ENCODE results near the gene KIZ. TPM values are rescaled to one million over a fixed set of nuclear protein-coding genes. Genes with fewer than 3 reads are reported as not detected.
A peak's percentile ranks its signal among the peaks of the same experiment; 100 is the strongest.

KIZ gene
- total RNA-seq, 6 donors from 2014 or later, result 7.9 to 29.3 (median 15.2) TPM

DNA sequence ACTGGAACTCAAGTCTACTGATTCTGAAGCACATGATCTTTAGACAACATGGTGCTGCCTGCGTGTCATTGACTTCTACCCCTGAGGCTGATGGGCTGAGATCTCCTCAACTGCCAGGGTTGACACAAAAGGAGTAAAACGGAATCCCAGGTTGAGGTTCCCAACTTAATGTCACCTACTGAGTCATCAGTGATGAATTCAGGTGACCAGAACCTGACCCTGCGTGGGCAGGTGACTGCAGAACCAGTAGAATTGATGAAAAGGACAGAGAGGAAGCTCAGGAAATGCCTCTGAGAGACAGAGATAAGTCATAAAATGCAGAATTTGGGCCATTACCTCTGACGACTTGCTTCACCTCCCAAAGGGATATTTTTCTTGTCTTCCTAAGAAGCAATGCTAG is 7.7 kb upstream of the KIZ start:
- TF ChIP-seq EP300 (IDR thresholded peaks at IDR 0.05) (no peak), POLR2A (IDR thresholded peaks at IDR 0.05) (no peak), POLR2AphosphoS5 (IDR thresholded peaks at IDR 0.05) (no peak)
- TF ChIP-seq, protein P1, sequence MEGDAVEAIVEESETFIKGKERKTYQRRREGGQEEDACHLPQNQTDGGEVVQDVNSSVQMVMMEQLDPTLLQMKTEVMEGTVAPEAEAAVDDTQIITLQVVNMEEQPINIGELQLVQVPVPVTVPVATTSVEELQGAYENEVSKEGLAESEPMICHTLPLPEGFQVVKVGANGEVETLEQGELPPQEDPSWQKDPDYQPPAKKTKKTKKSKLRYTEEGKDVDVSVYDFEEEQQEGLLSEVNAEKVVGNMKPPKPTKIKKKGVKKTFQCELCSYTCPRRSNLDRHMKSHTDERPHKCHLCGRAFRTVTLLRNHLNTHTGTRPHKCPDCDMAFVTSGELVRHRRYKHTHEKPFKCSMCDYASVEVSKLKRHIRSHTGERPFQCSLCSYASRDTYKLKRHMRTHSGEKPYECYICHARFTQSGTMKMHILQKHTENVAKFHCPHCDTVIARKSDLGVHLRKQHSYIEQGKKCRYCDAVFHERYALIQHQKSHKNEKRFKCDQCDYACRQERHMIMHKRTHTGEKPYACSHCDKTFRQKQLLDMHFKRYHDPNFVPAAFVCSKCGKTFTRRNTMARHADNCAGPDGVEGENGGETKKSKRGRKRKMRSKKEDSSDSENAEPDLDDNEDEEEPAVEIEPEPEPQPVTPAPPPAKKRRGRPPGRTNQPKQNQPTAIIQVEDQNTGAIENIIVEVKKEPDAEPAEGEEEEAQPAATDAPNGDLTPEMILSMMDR (IDR thresholded peaks at IDR 0.05), result no peak
- no peaks in the 10 kb centered on the region for H3K4me1 ChIP-seq
- 70 to 81% methylated on average over 4 of the region's 4 CpGs for WGBS, 2 donors
- H3K27ac ChIP-seq, result no peak overlapping the region
- no peak for ATAC-seq (ENCODE audit: low FRiP score in 2 of 2)
- no peak overlapping the region for H3K4me3 ChIP-seq
- H3K36me3 ChIP-seq, result no peaks in the 10 kb centered on the region
- no peak for DNase-seq
- no peaks in the 10 kb centered on the region for H3K27me3 ChIP-seq
- H3K9me3 ChIP-seq, result no peaks in the 10 kb centered on the region

GRCh38 chr20:21118782-21119181 is 7.1 kb upstream of the KIZ start:
- TF ChIP-seq, protein P1 (IDR thresholded peaks at IDR 0.05), result no peak
- TF ChIP-seq POLR2AphosphoS5 (IDR thresholded peaks at IDR 0.05), result no peak
- no peak for TF ChIP-seq POLR2A (IDR thresholded peaks at IDR 0.05)
- TF ChIP-seq EP300 (IDR thresholded peaks at IDR 0.05), result no peak
- no peaks in the 10 kb centered on the region for H3K9me3 ChIP-seq
- WGBS, 2 donors, result 92% methylated on average over 2 of the region's 2 CpGs
- no peak for ATAC-seq (ENCODE audit: low FRiP score in 2 of 2)
- H3K27me3 ChIP-seq, result no peaks in the 10 kb centered on the region
- no peak for DNase-seq
- H3K27ac ChIP-seq, result no peak overlapping the region
- no peak overlapping the region for H3K4me3 ChIP-seq
- no peaks in the 10 kb centered on the region for H3K36me3 ChIP-seq
- no peaks in the 10 kb centered on the region for H3K4me1 ChIP-seq

GRCh38 chr20:21124190-21124589 is 1.7 kb upstream of the KIZ start:
- Histone ChIP-seq H3K27me3 (no peaks in the 10 kb centered on the region), H3K27ac (no peak overlapping the region), H3K4me1 (peaks cover 3 to 10% (median 6%) of the 10 kb centered on the region in 4 donors), H3K4me3 (no peak overlapping the region), H3K9me3 (no peaks in the 10 kb centered on the region), H3K36me3 (no peaks in the 10 kb centered on the region)
- TF ChIP-seq POLR2AphosphoS5 (IDR thresholded peaks at IDR 0.05), result no peak
- no peak for TF ChIP-seq POLR2A (IDR thresholded peaks at IDR 0.05)
- TF ChIP-seq EP300 (IDR thresholded peaks at IDR 0.05), result no peak
- TF ChIP-seq, protein P1 (IDR thresholded peaks at IDR 0.05), result no peak
- DNase-seq, result no peak
- ATAC-seq (ENCODE audit: low FRiP score in 2 of 2), result no peak
- WGBS, 2 donors, result 90 to 91% methylated on average over 3 of the region's 3 CpGs

DNA sequence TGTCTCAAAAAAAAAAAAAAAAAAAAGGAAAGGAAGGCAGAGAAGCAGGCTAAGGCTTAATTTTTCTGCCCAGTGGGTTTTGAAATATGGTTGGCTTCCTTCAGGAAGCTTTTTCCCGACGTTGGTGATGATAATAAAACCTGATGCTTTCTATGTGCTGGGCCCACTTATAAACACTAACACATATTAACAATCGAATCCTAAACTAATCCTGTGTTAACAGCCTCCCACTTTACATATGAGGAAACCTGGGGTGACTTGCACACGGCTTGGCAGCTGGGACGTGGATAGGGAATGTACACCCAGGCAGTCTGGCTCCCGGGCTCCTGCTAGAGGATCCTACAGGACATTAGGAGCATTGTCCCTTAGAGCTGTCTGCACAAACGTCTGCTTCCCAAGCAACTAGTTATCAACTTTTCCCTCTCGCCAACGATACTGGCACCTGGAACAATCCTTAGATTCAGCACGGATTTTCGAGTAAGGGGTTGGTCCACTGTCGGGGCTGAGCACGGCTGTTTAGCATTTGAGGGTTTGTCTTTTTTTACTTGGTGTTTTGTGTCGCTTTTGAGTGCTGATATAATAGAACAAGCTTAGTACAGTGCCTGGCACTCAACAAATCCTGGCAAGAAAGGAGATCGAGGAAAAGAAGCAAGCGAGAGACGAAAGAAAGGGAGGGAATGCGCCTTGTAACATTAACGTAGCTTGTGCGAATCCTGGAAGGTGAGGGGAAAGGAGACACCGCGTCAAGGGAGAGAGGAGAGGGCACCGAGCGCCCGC is 622 bp upstream of the KIZ start:
- Histone ChIP-seq H3K27ac (peak overlapping the region; percentile 20 to 91 (median 66)), H3K4me1 (peaks cover 3 to 10% (median 6%) of the 10 kb centered on the region in 4 donors), H3K27me3 (no peaks in the 10 kb centered on the region), H3K9me3 (no peaks in the 10 kb centered on the region), H3K4me3 (peak overlapping the region; percentile 34 to 92 (median 85)), H3K36me3 (no peaks in the 10 kb centered on the region)
- 5 to 6% methylated on average over 23 to 25 of the region's 25 CpGs for WGBS, 2 donors
- peak in 1 of 2 donors; percentile 33 for DNase-seq
- peak; percentile 66 to 67 for ATAC-seq (ENCODE audit: low FRiP score in 2 of 2)
- TF ChIP-seq POLR2A (IDR thresholded peaks at IDR 0.05), result no peak
- TF ChIP-seq, protein P1 (IDR thresholded peaks at IDR 0.05), result peak in 2 of 6 experiments; percentile 6 to 22

DNA sequence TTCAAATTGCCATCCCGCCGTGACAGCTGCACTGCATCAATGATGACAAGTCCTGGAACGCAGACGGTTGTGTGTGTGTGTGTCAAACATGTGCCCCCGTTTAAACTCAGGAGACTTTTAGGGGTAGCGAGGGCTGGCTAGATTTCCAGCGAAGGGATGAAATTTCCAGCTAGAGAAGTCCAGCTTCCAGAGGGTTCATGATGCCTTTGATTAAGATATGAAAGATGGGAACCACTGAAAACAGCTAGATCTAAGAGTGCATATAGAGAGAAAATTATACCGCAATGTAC is 644 bp downstream of the KIZ start:
- Histone ChIP-seq H3K4me3 (peak overlapping the region; percentile 78 to 92 (median 90)), H3K4me1 (peaks cover 3 to 10% (median 6%) of the 10 kb centered on the region in 4 donors), H3K27me3 (no peaks in the 10 kb centered on the region), H3K9me3 (no peaks in the 10 kb centered on the region), H3K36me3 (no peaks in the 10 kb centered on the region), H3K27ac (peak overlapping the region in 2 of 4 donors; percentile 88 to 91)
- no peak for TF ChIP-seq EP300 (IDR thresholded peaks at IDR 0.05)
- no peak for TF ChIP-seq POLR2AphosphoS5 (IDR thresholded peaks at IDR 0.05)
- TF ChIP-seq POLR2A (IDR thresholded peaks at IDR 0.05), result no peak
- TF ChIP-seq, protein P1 (IDR thresholded peaks at IDR 0.05), result no peak
- 13 to 17% methylated on average over 8 of the region's 8 CpGs for WGBS, 2 donors
- DNase-seq (no peak), ATAC-seq (ENCODE audit: low FRiP score in 2 of 2) (no peak)

Data from upper lobe of left lung (tissue), 6 donors.